ENCODE results near the gene CYTH4. TPM values are rescaled to one million over a fixed set of nuclear protein-coding genes. Genes with fewer than 3 reads are reported as not detected.
"Not testable (repeated sequence)": the region's sequence is repeated elsewhere in the genome, so short reads cannot be mapped to it uniquely, and the experiment has no call there.

Gene CYTH4
- total and polyA plus RNA-seq, 5 experiments from 2014 or later = 48.9 to 193 (median 60.8) TPM

DNA sequence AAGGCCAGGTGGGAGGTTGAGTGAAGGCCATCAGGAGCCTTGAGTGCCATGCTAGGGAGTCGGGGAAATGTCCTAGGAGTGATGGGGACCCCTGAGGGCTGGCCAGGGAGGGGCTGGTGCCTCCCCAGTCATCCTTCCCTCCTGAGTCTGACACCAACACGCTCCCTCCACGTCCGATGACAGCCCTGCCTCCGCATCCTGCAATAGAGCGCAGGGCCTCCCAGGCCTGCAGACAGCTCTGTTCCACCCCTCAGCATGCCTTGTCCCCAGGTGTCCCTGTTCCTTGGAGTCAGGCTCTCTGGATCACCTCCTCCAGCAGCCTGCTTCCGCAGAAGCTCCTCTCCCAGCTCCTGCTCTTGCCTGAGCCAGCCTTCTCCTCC is 41.4 kb upstream of the CYTH4 start:
- DNase-seq (peak in 1 of 10 donors; percentile 35), ATAC-seq (no peak)
- Mint-ChIP-seq H3K4me3 (peak overlapping the region; percentile 80 to 99 (median 98)), H3K9me3 (no peaks in the 10 kb centered on the region), H3K27ac (peak overlapping the region; percentile 86 to 100 (median 98)), H3K4me1 (peaks cover 48 to 81% (median 80%) of the 10 kb centered on the region in 4 donors), H3K27me3 (no peaks in the 10 kb centered on the region), H3K36me3 (peaks cover 9 to 49% (median 29%) of the 10 kb centered on the region in 3 donors)
- POLR2A ChIA-PET = interaction anchor here (1.0 to 27.3 kb wide), 9 partner anchors 9 to 395 kb away, joined by 3 to 1090 read pairs (median 6); partner anchors contain the start of genes IL2RB and SSTR3

- no peaks in the 10 kb centered on the region for H3K9me3 Mint-ChIP-seq
- H3K27ac Mint-ChIP-seq = peak overlapping the region; percentile 86 to 100 (median 98)
- no peaks in the 10 kb centered on the region for H3K27me3 Mint-ChIP-seq
- ATAC-seq = no peak
- DNase-seq = peak in 1 of 10 donors; percentile 47
- peaks cover 44 to 75% (median 73%) of the 10 kb centered on the region in 4 donors for H3K4me1 Mint-ChIP-seq
- H3K36me3 Mint-ChIP-seq = peaks cover 9 to 43% (median 23%) of the 10 kb centered on the region in 3 donors
- POLR2A ChIA-PET = interaction anchor here (0.5 to 27.3 kb wide), 28 partner anchors 10 to 910 kb away, joined by 3 to 1090 read pairs (median 4); partner anchors contain the start of genes CYTH4, GGA1, IL2RB and MFNG
- H3K4me3 Mint-ChIP-seq = peak overlapping the region; percentile 80 to 99 (median 98)
These were observed 40.8 kb upstream of the CYTH4 start for GRCh38 chr22:37241351-37242142.

DNA sequence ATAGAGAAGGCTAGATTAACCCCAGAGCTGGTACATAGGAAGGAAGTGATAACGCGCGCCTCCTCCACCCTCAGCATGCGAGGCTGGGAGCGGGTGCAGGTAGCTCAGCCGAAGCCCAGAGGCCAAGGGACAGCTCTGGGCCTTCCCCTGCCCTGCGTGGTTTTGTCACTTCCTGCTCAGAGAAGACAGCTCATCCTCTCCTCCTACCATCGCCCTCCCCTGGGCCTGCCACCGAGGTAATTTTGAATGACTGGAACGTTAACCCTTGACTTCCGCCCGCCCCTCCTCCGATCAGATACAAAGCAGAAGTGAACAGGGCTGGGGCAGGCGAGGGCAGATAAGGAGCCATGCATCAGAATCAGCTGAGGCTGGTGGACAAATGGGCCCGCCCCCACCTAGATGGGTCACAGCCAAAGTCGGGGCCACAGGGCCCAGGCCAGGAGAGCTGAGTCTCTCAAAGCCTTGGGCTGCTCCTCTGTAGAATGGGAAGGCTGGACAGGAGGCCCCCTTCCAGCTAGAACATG is 39.9 kb upstream of the CYTH4 start:
- H3K27me3 Mint-ChIP-seq = no peaks in the 10 kb centered on the region
- H3K36me3 Mint-ChIP-seq = peaks cover 9 to 35% (median 20%) of the 10 kb centered on the region in 3 donors
- ATAC-seq (peak; percentile 63 to 73), DNase-seq (peak; percentile 60 to 95 (median 85))
- H3K4me3 Mint-ChIP-seq = peak overlapping the region; percentile 80 to 99 (median 98)
- peaks cover 40 to 67% (median 66%) of the 10 kb centered on the region in 4 donors for H3K4me1 Mint-ChIP-seq
- no peaks in the 10 kb centered on the region for H3K9me3 Mint-ChIP-seq
- H3K27ac Mint-ChIP-seq = peak overlapping the region; percentile 86 to 100 (median 98)
- POLR2A ChIA-PET = interaction anchor here (0.5 to 27.3 kb wide), 23 partner anchors 10 to 911 kb away, joined by 3 to 1090 read pairs (median 4); partner anchors contain the start of genes CYTH4, GGA1, IL2RB and MFNG

GRCh38 chr22:37243402-37244113 is 38.8 kb upstream of the CYTH4 start:
- Mint-ChIP-seq H3K36me3 (peaks cover 9 to 25% (median 14%) of the 10 kb centered on the region in 3 donors), H3K27me3 (no peaks in the 10 kb centered on the region), H3K9me3 (no peaks in the 10 kb centered on the region), H3K27ac (peak overlapping the region; percentile 68 to 100 (median 98)), H3K4me1 (peaks cover 31 to 56% (median 55%) of the 10 kb centered on the region in 4 donors), H3K4me3 (peak overlapping the region; percentile 80 to 99 (median 98))
- POLR2A ChIA-PET = interaction anchor here (0.7 to 27.3 kb wide), 20 partner anchors 9 to 365 kb away, joined by 3 to 1090 read pairs (median 8); partner anchors contain the start of genes GGA1, IL2RB, MFNG and SSTR3
- DNase-seq (peak in 1 of 10 donors; percentile 31), ATAC-seq (peak; percentile 2 to 6)

GRCh38 chr22:37244114-37244921 is 38.0 kb upstream of the CYTH4 start, which contains the start of gene RAC2:
Gene RAC2, minus strand, starts transcription at chr22:37244269. Its CDS starts 121 bp downstream, at chr22:37244148.
- no peaks in the 10 kb centered on the region for H3K27me3 Mint-ChIP-seq
- DNase-seq (peak; percentile 71 to 92 (median 79)), ATAC-seq (peak; percentile 62 to 65)
- POLR2A ChIA-PET = interaction anchor here (0.5 to 27.3 kb wide), 21 partner anchors 9 to 819 kb away, joined by 3 to 1090 read pairs (median 6); partner anchors contain the start of genes GGA1, IL2RB, MFNG and SSTR3
- H3K4me3 Mint-ChIP-seq = peak within 1 kb of the TSS; percentile 80 to 99 (median 98)
- H3K9me3 Mint-ChIP-seq = no peaks in the 10 kb centered on the region
- H3K27ac Mint-ChIP-seq = peak within 1 kb of the TSS; percentile 68 to 100 (median 98)
- H3K36me3 Mint-ChIP-seq = peaks cover 9 to 22% (median 14%) of the 10 kb centered on the region in 3 donors
- peaks cover 27 to 49% (median 48%) of the 10 kb centered on the region in 4 donors for H3K4me1 Mint-ChIP-seq

DNA sequence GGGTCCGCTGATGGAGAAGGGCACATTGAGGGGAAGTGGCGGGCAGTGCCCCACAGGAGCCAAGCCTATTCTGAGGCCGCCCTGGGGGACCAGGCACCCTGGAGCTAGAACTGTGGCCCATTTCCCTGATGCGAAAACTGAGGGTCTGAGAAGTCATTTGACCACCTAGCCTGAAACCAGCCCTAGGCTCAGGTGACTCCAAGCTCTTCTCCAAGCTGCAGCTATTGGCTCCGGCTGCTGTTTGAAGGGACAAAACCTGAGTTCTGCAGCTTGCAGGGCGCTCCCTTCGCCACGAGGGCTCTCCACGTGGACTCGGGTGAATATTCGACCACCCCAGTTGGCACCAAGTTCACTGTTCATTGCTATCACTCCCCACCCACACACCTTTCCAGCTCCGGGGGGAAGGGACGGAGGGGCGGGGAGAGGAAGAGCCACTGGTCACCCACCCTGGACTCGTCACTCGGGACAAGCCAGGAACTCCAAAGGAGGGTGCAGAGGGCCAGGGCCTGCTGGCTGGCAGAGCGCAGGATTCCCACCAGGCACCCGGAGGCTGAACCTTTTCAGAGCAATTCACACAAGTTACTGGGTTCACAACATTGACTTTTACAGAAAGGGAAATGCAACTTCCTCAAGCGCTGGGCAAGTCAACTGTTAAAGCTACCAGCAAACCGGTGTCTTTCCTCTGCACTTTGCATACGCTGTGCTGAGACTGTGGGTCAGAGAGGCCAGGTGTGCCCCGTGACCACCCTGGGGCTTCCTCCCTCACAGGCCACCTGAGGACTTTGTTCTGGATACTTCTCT is 37.2 kb upstream of the CYTH4 start:
- peak in 1 of 10 donors; percentile 35 for DNase-seq
- Mint-ChIP-seq H3K4me3 (peak overlapping the region; percentile 80 to 99 (median 98)), H3K27me3 (no peaks in the 10 kb centered on the region), H3K4me1 (peaks cover 24 to 41% (median 40%) of the 10 kb centered on the region in 4 donors), H3K27ac (peak overlapping the region; percentile 68 to 100 (median 98)), H3K36me3 (peaks cover 9 to 17% (median 14%) of the 10 kb centered on the region in 3 donors), H3K9me3 (no peaks in the 10 kb centered on the region)
- no peak for ATAC-seq
- POLR2A ChIA-PET = interaction anchor here (0.5 to 27.3 kb wide), 17 partner anchors 8 to 820 kb away, joined by 3 to 1090 read pairs (median 10); partner anchors contain the start of genes GGA1, IL2RB, MFNG and SSTR3

GRCh38 chr22:37245740-37246139 is 36.6 kb upstream of the CYTH4 start:
- no peak for DNase-seq
- peaks cover 18 to 35% (median 34%) of the 10 kb centered on the region in 4 donors for H3K4me1 Mint-ChIP-seq
- no peak for ATAC-seq
- peaks cover 5 to 11% (median 10%) of the 10 kb centered on the region in 3 donors for H3K36me3 Mint-ChIP-seq
- peak overlapping the region in 1 of 10 donors; percentile 98 for H3K4me3 Mint-ChIP-seq
- peak overlapping the region in 6 of 10 donors; percentile 80 to 100 (median 98) for H3K27ac Mint-ChIP-seq
- no peaks in the 10 kb centered on the region for H3K27me3 Mint-ChIP-seq
- no peaks in the 10 kb centered on the region for H3K9me3 Mint-ChIP-seq
- POLR2A ChIA-PET = interaction anchor here (0.6 to 27.3 kb wide), 10 partner anchors 14 to 240 kb away, joined by 4 to 1090 read pairs (median 16); partner anchors contain the start of genes MFNG and SSTR3

DNA sequence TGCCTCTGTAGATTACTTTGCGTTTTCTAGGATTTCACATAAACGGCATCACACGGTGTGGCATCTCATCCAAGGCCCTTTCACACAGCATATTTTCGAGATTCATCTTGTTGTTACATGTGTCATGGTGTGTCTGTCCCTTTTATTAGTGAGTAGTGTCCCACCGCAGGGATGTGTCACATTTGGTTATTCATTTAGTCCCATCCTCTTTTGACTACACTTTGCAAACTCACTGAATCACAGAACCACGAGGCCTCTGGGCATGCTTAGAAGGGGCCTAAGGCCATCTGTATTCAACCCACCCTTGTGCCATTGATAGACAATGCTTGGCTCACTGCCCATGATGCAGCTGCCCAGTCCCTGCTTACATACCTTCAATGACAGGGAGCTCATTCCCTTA is 34.1 kb upstream of the CYTH4 start:
- ATAC-seq (no peak), DNase-seq (no peak)
- H3K27ac Mint-ChIP-seq = peak overlapping the region in 1 of 10 donors; percentile 79
- no peaks in the 10 kb centered on the region for H3K9me3 Mint-ChIP-seq
- H3K4me3 Mint-ChIP-seq = no peak overlapping the region
- no peaks in the 10 kb centered on the region for H3K27me3 Mint-ChIP-seq
- peaks cover 10 to 20% (median 15%) of the 10 kb centered on the region in 4 donors for H3K4me1 Mint-ChIP-seq
- H3K36me3 Mint-ChIP-seq = no peaks in the 10 kb centered on the region
- POLR2A ChIA-PET = interaction anchor here (0.7 to 27.3 kb wide), 3 partner anchors 10 to 249 kb away, joined by 3 to 1090 read pairs (median 4); partner anchors contain the start of gene SSTR3

DNA sequence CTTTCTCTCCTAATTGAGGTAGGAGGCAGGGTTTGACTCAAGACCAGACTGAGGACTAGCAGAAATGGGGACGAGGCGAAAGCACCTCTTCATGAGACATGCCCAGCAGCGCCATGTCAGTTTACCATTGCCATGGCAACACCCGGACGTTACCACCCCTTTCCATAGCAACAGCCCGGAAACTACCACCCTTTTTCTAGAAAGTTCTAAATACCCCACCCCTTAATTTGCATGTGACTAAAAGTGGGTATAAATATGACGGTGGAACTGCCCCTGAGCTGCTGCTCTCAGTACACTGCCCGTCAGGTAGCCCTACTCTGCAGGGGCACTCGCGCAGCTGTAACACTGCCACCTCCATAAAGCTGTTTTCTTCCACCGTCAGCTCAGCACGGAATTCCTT is 32.3 kb upstream of the CYTH4 start:
- H3K27ac Mint-ChIP-seq = no peak overlapping the region
- H3K9me3 Mint-ChIP-seq = no peaks in the 10 kb centered on the region
- no peak overlapping the region for H3K4me3 Mint-ChIP-seq
- no peak for DNase-seq
- no peak for ATAC-seq
- H3K4me1 Mint-ChIP-seq = peaks cover 0 to 13% (median 5%) of the 10 kb centered on the region in 4 donors
- H3K27me3 Mint-ChIP-seq = no peaks in the 10 kb centered on the region
- no peaks in the 10 kb centered on the region for H3K36me3 Mint-ChIP-seq
- POLR2A ChIA-PET = interaction anchor here (1.0 to 27.3 kb wide), 3 partner anchors 10 to 39 kb away, joined by 3 to 1090 read pairs (median 5); partner anchors contain the start of gene SSTR3

DNA sequence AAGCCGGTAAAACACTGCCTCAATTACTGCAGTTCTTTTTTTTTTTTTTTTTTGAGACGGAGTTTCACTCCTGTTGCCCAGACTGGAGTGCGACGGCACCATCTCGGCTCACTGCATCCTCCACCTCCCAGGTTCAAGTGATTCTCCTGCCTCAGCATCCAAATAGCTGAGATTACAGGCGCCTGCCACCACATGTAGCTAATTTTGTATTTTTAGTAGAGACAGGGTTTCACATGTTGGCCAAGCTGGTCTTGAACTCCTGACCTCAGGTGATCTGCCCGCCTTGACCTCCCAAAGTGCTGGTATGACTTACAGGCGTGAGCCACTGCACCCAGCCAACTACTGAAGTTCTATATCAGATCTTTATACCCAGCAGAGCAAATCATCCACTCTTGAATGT is 30.5 kb upstream of the CYTH4 start:
- H3K36me3 Mint-ChIP-seq, H3K4me1 Mint-ChIP-seq, H3K27me3 Mint-ChIP-seq, H3K4me3 Mint-ChIP-seq, H3K27ac Mint-ChIP-seq, DNase-seq, ATAC-seq, H3K9me3 Mint-ChIP-seq: not testable (repeated sequence)
- POLR2A ChIA-PET = interaction anchor here (1.0 to 27.3 kb wide), 5 partner anchors 8 to 53 kb away, joined by 3 to 1090 read pairs (median 6); partner anchors contain the start of genes RAC2 and SSTR3
